GM23338 (cell line): ENCODE data around the gene TCERG1L. TPM values are rescaled to one million over a fixed set of nuclear protein-coding genes. Genes with fewer than 3 reads are reported as not detected.

Experiments
- ATAC-seq: fragments of 200-7000 bp; cut with Tn5 transposase; 3 replicates; pipeline ENCODE4 v1.9.1; 2020
- DNase-seq: peaks from one replicate; pipeline ENCODE4 v3.0.0-alpha.2; 2015; ENCODE audit warnings: low spot score
- H2AFZ ChIP-seq: fragments of 200-600 bp; sonication (generic); 2 replicates; pipeline ENCODE4 v1.8.0; 2016; ENCODE audit warnings: antibody characterized with exemption, mild to moderate bottlenecking, moderate library complexity
- H3F3A ChIP-seq: fragments of 200-600 bp; sonication (generic); replicated peaks from 2 replicates; pipeline ENCODE4 v1.8.0; 2017; ENCODE audit warnings: antibody characterized with exemption, mixed run types, low read depth
- H3K27ac ChIP-seq: fragments of 200-600 bp; sonication (generic); 2 replicates; pipeline ENCODE4 v1.6.1; 2016; ENCODE audit warnings: low read depth
- H3K27me3 ChIP-seq: fragments of 200-600 bp; sonication (generic); 2 replicates; pipeline ENCODE4 v1.8.0; 2016; ENCODE audit warnings: mild to moderate bottlenecking, mixed run types, moderate library complexity; ENCODE audit not compliant: insufficient read depth
- H3K36me3 ChIP-seq: fragments of 200-600 bp; sonication (generic); 2 replicates; pipeline ENCODE4 v1.8.0; 2016; ENCODE audit warnings: mild to moderate bottlenecking; ENCODE audit not compliant: insufficient read depth
- H3K4me1 ChIP-seq: fragments of 200-600 bp; sonication (generic); 2 replicates; pipeline ENCODE4 v1.8.0; 2016; ENCODE audit warnings: mild to moderate bottlenecking, moderate library complexity; ENCODE audit not compliant: insufficient read depth
- H3K4me2 ChIP-seq: fragments of 200-600 bp; sonication (generic); 2 replicates; pipeline ENCODE4 v1.7.1; 2017; ENCODE audit warnings: mixed run types
- H3K4me3 ChIP-seq: fragments of 200-600 bp; sonication (generic); 2 replicates; pipeline ENCODE4 v1.6.1; 2016; ENCODE audit warnings: mixed run types
- H3K79me2 ChIP-seq: fragments of 200-600 bp; sonication (generic); replicated peaks from 2 replicates; pipeline ENCODE4 v1.8.0; 2017; ENCODE audit warnings: mild to moderate bottlenecking; ENCODE audit not compliant: insufficient read depth
- H3K9me2 ChIP-seq: fragments of 200-600 bp; sonication (generic); 2 replicates; pipeline ENCODE4 v1.8.0; 2017; ENCODE audit not compliant: insufficient read depth
- H4K20me1 ChIP-seq: fragments of 200-600 bp; sonication (generic); replicated peaks from 2 replicates; pipeline ENCODE4 v1.8.0; 2017; ENCODE audit warnings: mild to moderate bottlenecking; ENCODE audit not compliant: insufficient read depth
- H3K27ac Mint-ChIP-seq: 2 replicates; pipeline ENCODE4 v1.8.0; 2020; ENCODE audit warnings: inconsistent platforms, mild to moderate bottlenecking, moderate library complexity, mixed read lengths
- H3K27me3 Mint-ChIP-seq: 3 replicates; pipeline ENCODE4 v1.8.0; 2022; ENCODE audit warnings: low read depth, mild to moderate bottlenecking, moderate library complexity, mixed read lengths, inconsistent platforms; ENCODE audit not compliant: insufficient read depth, poor library complexity
- H3K36me3 Mint-ChIP-seq: 3 replicates; pipeline ENCODE4 v1.8.0; 2021; ENCODE audit warnings: low read depth, mild to moderate bottlenecking, inconsistent platforms, moderate library complexity, mixed read lengths
- H3K4me1 Mint-ChIP-seq: 3 replicates; pipeline ENCODE4 v1.8.0; 2020; ENCODE audit warnings: mild to moderate bottlenecking, inconsistent platforms, mixed read lengths
- H3K4me3 Mint-ChIP-seq: 3 replicates; pipeline ENCODE4 v1.8.0; 2021; ENCODE audit warnings: moderate library complexity, mild to moderate bottlenecking, inconsistent platforms, mixed read lengths
- H3K9me3 Mint-ChIP-seq: 3 replicates; pipeline ENCODE4 v1.8.0; 2020; ENCODE audit warnings: moderate library complexity, mild to moderate bottlenecking, inconsistent platforms, mixed read lengths
- CREB1 ChIP-seq: fragments of 250-450 bp; sonication (Bioruptor Pico); IDR thresholded peaks from 2 replicates; pipeline ENCODE4 v1.5.0; 2020; ENCODE audit warnings: low read depth, mild to moderate bottlenecking, moderate library complexity
- EZH2 ChIP-seq: fragments of 200-600 bp; sonication (generic); IDR thresholded peaks from one replicate; pipeline ENCODE4 v1.8.0; 2017; ENCODE audit warnings: antibody characterized with exemption, mild to moderate bottlenecking, low read depth; ENCODE audit not compliant: unreplicated experiment
- EZH2phosphoT487 ChIP-seq: fragments of 200-600 bp; sonication (generic); IDR thresholded peaks from one replicate; pipeline ENCODE4 v1.8.1; 2018; ENCODE audit warnings: antibody characterized with exemption; ENCODE audit not compliant: unreplicated experiment
- NANOG ChIP-seq: IDR thresholded peaks from 2 replicates; pipeline ENCODE4 v1.6.1; 2016; ENCODE audit warnings: antibody characterized with exemption, borderline replicate concordance
- POLR2AphosphoS5 ChIP-seq: IDR thresholded peaks from 2 replicates; pipeline ENCODE4 v1.6.1; 2016; ENCODE audit warnings: antibody characterized with exemption, low read depth
- STAT1 ChIP-seq: IDR thresholded peaks from one replicate; pipeline ENCODE4 v1.6.1; 2016; ENCODE audit warnings: antibody characterized with exemption; ENCODE audit not compliant: unreplicated experiment
- ZNF114 ChIP-seq: fragments of 250-450 bp; sonication (Bioruptor Pico); IDR thresholded peaks from 2 replicates; pipeline ENCODE4 v1.5.0; 2020; ENCODE audit warnings: mild to moderate bottlenecking, moderate library complexity
- ZNF331 ChIP-seq: fragments of 250-450 bp; sonication (Bioruptor Pico); IDR thresholded peaks from 2 replicates; pipeline ENCODE4 v1.5.0; 2020; ENCODE audit warnings: low read depth, mild to moderate bottlenecking, moderate library complexity
- polyA plus RNA-seq: library from polyadenylated mRNA; unstranded; fragments of >200 nt; fragmentation: Nextera tagmentation; extraction: Ambion mirVana; gene quantifications from 2 replicates; pipeline ENCODE4 v1.2.1, GENCODE V29; 2016
- total RNA-seq: library from RNA; depleted of rRNA; stranded (reverse); fragments of >200 nt; shearing (Covaris generic); gene quantifications from 2 replicates; pipeline ENCODE4 v1.2.3, GENCODE V29; 2014
- TF ChIP-seq, protein P1 (sequence below), 2 experiments: fragments of 200-600 bp in 1 of 2; sonication (generic) in 1 of 2; conservative IDR thresholded peaks; 2 replicates each; pipeline versions ENCODE4 v1.5.1 to v1.6.1; 2016 to 2017; ENCODE audit warnings: antibody characterized with exemption in 2 of 2, low read depth in 2 of 2, mild to moderate bottlenecking in 2 of 2, moderate library complexity in 1 of 2
- TF ChIP-seq, protein P2 (sequence below): IDR thresholded peaks from 2 replicates; pipeline ENCODE4 v1.6.1; 2016; ENCODE audit warnings: antibody characterized with exemption
- TF ChIP-seq, protein P3 (sequence below): IDR thresholded peaks from one replicate; pipeline ENCODE4 v1.6.1; 2018; ENCODE audit warnings: antibody characterized with exemption; ENCODE audit not compliant: unreplicated experiment

TCERG1L gene
- total and polyA plus RNA-seq, 2 experiments from 2014 or later, result 3.9 to 5.5 TPM

DNA sequence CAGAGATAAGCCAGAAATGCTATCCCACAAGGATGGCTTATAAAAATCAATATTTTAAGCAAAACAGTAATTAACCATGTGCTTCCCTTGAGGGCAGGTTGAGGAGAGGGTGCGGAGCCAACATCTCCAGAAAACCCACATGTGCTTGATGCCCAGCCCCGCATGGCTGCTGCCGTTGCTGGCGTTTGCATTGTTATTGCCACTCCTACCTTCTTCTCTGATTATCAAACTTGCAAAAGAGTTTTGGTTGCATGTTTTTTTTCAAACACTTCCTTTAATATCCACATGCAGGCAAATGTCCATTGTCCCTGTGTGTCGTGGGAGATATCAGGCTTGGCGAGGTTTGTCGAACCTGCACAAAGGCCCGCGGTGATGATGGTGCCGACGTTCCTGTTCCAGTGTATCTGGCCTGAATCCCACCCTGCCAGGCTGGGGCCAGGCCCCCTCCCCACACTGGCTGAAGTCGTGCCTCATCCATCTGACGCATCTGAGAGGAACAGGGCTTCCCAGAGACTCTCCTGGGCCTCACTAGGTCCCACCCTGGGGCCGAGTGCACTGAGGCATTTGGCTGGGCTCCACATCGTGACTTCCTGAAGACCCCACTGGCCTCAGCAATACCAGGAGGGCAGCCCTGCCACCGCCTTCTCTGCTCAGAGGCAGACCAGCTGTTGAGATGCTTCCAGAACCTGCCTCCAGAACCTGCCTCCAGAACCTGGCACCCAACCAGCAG lies 40.9 kb downstream of the TCERG1L start (continued):
- no peak for TF ChIP-seq EZH2phosphoT487
- TF ChIP-seq ZNF114 (CRISPR knock-in tag), result no peak
- TF ChIP-seq STAT1, result no peak
- TF ChIP-seq, protein P1, sequence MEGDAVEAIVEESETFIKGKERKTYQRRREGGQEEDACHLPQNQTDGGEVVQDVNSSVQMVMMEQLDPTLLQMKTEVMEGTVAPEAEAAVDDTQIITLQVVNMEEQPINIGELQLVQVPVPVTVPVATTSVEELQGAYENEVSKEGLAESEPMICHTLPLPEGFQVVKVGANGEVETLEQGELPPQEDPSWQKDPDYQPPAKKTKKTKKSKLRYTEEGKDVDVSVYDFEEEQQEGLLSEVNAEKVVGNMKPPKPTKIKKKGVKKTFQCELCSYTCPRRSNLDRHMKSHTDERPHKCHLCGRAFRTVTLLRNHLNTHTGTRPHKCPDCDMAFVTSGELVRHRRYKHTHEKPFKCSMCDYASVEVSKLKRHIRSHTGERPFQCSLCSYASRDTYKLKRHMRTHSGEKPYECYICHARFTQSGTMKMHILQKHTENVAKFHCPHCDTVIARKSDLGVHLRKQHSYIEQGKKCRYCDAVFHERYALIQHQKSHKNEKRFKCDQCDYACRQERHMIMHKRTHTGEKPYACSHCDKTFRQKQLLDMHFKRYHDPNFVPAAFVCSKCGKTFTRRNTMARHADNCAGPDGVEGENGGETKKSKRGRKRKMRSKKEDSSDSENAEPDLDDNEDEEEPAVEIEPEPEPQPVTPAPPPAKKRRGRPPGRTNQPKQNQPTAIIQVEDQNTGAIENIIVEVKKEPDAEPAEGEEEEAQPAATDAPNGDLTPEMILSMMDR (conservative IDR thresholded peaks at IDR 0.05; ENCODE audit: low read depth in 2 of 2), result no peak
- no peak for TF ChIP-seq CREB1 (CRISPR knock-in tag)

DNA sequence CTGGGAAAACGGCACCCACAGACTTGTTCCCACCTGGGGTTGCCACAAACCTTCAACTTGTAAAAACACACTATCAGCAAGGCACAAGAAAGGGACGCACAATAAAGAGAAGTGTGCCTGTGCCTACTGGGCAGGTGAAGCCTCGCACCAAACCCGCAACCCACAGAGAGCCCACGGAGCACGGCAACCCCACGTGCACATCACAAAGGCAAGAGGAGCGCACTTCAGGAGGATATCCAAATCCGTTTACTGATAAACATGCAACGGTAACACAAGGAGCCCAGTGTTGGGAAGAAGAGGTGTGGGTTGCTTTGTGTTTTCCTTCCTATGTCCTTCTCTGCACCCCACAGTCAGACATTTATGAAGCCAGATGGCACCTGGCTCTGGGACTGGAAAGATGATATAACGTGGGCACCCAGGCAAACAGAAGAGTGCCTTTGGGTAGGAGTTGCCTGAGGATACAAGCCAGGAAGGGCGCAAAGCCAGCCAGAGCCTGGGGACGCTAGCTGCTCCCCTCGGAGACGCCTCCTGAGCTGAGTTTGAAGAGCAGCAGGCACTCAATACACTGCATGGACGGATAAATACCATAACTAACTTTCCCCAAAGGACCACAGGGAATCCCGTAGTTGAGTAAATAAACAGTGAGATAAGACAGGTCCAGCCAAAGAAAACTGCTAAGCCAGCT lies 41.6 kb downstream of the TCERG1L start:
- no peak overlapping the region for H3K27ac ChIP-seq
- H4K20me1 ChIP-seq, result no peaks in the 10 kb centered on the region
- no peaks in the 10 kb centered on the region for H3K36me3 ChIP-seq
- ATAC-seq, result no peak
- H3K9me2 ChIP-seq, result no peaks in the 10 kb centered on the region
- Mint-ChIP-seq H3K4me1 (no peaks in the 10 kb centered on the region), H3K36me3 (peaks cover 32% of the 10 kb centered on the region), H3K4me3 (no peak overlapping the region), H3K27me3 (peaks cover 3% of the 10 kb centered on the region), H3K27ac (no peak overlapping the region), H3K9me3 (peaks cover 87% of the 10 kb centered on the region)
- no peaks in the 10 kb centered on the region for H3K4me1 ChIP-seq
- no peak overlapping the region for H3K4me3 ChIP-seq
- H3K79me2 ChIP-seq, result no peaks in the 10 kb centered on the region
- H3K4me2 ChIP-seq, result no peak overlapping the region
- no peak for DNase-seq
- TF ChIP-seq STAT1 (no peak), ZNF331 (CRISPR knock-in tag) (no peak), NANOG (no peak), EZH2 (no peak), ZNF114 (CRISPR knock-in tag) (no peak), CREB1 (CRISPR knock-in tag) (no peak), POLR2AphosphoS5 (no peak)
- TF ChIP-seq, protein P1 (conservative IDR thresholded peaks at IDR 0.05; ENCODE audit: low read depth in 2 of 2), result no peak
- TF ChIP-seq, protein P2, sequence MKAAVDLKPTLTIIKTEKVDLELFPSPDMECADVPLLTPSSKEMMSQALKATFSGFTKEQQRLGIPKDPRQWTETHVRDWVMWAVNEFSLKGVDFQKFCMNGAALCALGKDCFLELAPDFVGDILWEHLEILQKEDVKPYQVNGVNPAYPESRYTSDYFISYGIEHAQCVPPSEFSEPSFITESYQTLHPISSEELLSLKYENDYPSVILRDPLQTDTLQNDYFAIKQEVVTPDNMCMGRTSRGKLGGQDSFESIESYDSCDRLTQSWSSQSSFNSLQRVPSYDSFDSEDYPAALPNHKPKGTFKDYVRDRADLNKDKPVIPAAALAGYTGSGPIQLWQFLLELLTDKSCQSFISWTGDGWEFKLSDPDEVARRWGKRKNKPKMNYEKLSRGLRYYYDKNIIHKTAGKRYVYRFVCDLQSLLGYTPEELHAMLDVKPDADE, result no peak
- TF ChIP-seq, protein P3, sequence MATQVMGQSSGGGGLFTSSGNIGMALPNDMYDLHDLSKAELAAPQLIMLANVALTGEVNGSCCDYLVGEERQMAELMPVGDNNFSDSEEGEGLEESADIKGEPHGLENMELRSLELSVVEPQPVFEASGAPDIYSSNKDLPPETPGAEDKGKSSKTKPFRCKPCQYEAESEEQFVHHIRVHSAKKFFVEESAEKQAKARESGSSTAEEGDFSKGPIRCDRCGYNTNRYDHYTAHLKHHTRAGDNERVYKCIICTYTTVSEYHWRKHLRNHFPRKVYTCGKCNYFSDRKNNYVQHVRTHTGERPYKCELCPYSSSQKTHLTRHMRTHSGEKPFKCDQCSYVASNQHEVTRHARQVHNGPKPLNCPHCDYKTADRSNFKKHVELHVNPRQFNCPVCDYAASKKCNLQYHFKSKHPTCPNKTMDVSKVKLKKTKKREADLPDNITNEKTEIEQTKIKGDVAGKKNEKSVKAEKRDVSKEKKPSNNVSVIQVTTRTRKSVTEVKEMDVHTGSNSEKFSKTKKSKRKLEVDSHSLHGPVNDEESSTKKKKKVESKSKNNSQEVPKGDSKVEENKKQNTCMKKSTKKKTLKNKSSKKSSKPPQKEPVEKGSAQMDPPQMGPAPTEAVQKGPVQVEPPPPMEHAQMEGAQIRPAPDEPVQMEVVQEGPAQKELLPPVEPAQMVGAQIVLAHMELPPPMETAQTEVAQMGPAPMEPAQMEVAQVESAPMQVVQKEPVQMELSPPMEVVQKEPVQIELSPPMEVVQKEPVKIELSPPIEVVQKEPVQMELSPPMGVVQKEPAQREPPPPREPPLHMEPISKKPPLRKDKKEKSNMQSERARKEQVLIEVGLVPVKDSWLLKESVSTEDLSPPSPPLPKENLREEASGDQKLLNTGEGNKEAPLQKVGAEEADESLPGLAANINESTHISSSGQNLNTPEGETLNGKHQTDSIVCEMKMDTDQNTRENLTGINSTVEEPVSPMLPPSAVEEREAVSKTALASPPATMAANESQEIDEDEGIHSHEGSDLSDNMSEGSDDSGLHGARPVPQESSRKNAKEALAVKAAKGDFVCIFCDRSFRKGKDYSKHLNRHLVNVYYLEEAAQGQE, result no peak
- no peaks in the 10 kb centered on the region for H3K27me3 ChIP-seq
- no peaks in the 10 kb centered on the region for H3F3A ChIP-seq
- no peak overlapping the region for H2AFZ ChIP-seq
